ENCODE measurements around the gene PTPMT1.
A peak's percentile ranks its signal among the peaks of the same experiment; 100 is the strongest.

PTPMT1 gene

GRCh38 chr11:47564933-47565339 lies 463 bp upstream of the PTPMT1 start:
- Histone ChIP-seq H3K27ac (ENCODE audit: low read depth, low read length) (peak overlapping the region; percentile 55), H3K9me2 (replicated peaks; ENCODE audit: control insufficient read depth, low read length) (no peaks in the 10 kb centered on the region), H3K27me3 (ENCODE audit: control insufficient read depth, low read length) (no peaks in the 10 kb centered on the region), H3K4me1 (ENCODE audit: control insufficient read depth, low read length) (peaks cover 26% of the 10 kb centered on the region), H3K4me3 (ENCODE audit: low read length) (peak overlapping the region; percentile 99), H3K4me2 (ENCODE audit: low read length) (peak overlapping the region; percentile 90), H3K9me3 (ENCODE audit: control insufficient read depth, insufficient read depth, low read length) (no peaks in the 10 kb centered on the region), H4K20me1 (ENCODE audit: control insufficient read depth, insufficient read depth, low read depth, low read length) (no peaks in the 10 kb centered on the region), H3K36me3 (ENCODE audit: control insufficient read depth, low read length) (peaks cover 19% of the 10 kb centered on the region), H3F3A (ENCODE audit: control insufficient read depth, insufficient read depth) (0 out of 2 replicates have a peak, but pooled peaks cover 3% of the 10 kb centered on the region), H3K79me2 (ENCODE audit: control insufficient read depth, low read length) (peaks cover 56% of the 10 kb centered on the region)
- TF ChIP-seq CTCF (IDR thresholded peaks at IDR 0.05; ENCODE audit: low read depth, low read length, poor library complexity, severe bottlenecking) (no peak), EZH2phosphoT487 (IDR thresholded peaks at IDR 0.05; ENCODE audit: borderline replicate concordance, low read length) (no peak)

GRCh38 chr11:47566149-47566698 lies 825 bp downstream of the PTPMT1 start:
- Histone ChIP-seq H3K9me2 (replicated peaks; ENCODE audit: control insufficient read depth, low read length) (no peaks in the 10 kb centered on the region), H3K9me3 (ENCODE audit: control insufficient read depth, insufficient read depth, low read length) (no peaks in the 10 kb centered on the region), H4K20me1 (ENCODE audit: control insufficient read depth, insufficient read depth, low read depth, low read length) (no peaks in the 10 kb centered on the region), H3K79me2 (ENCODE audit: control insufficient read depth, low read length) (peaks cover 69% of the 10 kb centered on the region), H3K4me2 (ENCODE audit: low read length) (peak overlapping the region; percentile 90), H3K36me3 (ENCODE audit: control insufficient read depth, low read length) (peaks cover 32% of the 10 kb centered on the region), H3K4me1 (ENCODE audit: control insufficient read depth, low read length) (peaks cover 26% of the 10 kb centered on the region), H3K4me3 (ENCODE audit: low read length) (peak overlapping the region; percentile 99), H3K27me3 (ENCODE audit: control insufficient read depth, low read length) (no peaks in the 10 kb centered on the region), H3F3A (ENCODE audit: control insufficient read depth, insufficient read depth) (peaks cover 7% of the 10 kb centered on the region; the same call in 1 of the 2 replicates), H3K27ac (ENCODE audit: low read depth, low read length) (peak overlapping the region; percentile 55)
- no peak for TF ChIP-seq CTCF (IDR thresholded peaks at IDR 0.05; ENCODE audit: low read depth, low read length, poor library complexity, severe bottlenecking)
- no peak for TF ChIP-seq EZH2phosphoT487 (IDR thresholded peaks at IDR 0.05; ENCODE audit: borderline replicate concordance, low read length)

GRCh38 chr11:47569646-47570045 lies 4.2 kb downstream of the PTPMT1 start:
- Histone ChIP-seq H4K20me1 (ENCODE audit: control insufficient read depth, insufficient read depth, low read depth, low read length) (no peaks in the 10 kb centered on the region), H3F3A (ENCODE audit: control insufficient read depth, insufficient read depth) (peaks cover 11% of the 10 kb centered on the region; the same call in 1 of the 2 replicates), H3K27ac (ENCODE audit: low read depth, low read length) (no peak overlapping the region), H3K4me2 (ENCODE audit: low read length) (no peak overlapping the region), H3K4me1 (ENCODE audit: control insufficient read depth, low read length) (peaks cover 16% of the 10 kb centered on the region), H3K27me3 (ENCODE audit: control insufficient read depth, low read length) (no peaks in the 10 kb centered on the region), H3K9me2 (replicated peaks; ENCODE audit: control insufficient read depth, low read length) (no peaks in the 10 kb centered on the region), H3K79me2 (ENCODE audit: control insufficient read depth, low read length) (peaks cover 87% of the 10 kb centered on the region), H3K9me3 (ENCODE audit: control insufficient read depth, insufficient read depth, low read length) (no peaks in the 10 kb centered on the region), H3K4me3 (ENCODE audit: low read length) (no peak overlapping the region), H3K36me3 (ENCODE audit: control insufficient read depth, low read length) (peaks cover 63% of the 10 kb centered on the region)
- TF ChIP-seq CTCF (IDR thresholded peaks at IDR 0.05; ENCODE audit: low read depth, low read length, poor library complexity, severe bottlenecking) (no peak), EZH2phosphoT487 (IDR thresholded peaks at IDR 0.05; ENCODE audit: borderline replicate concordance, low read length) (no peak)

Data from DOHH2 (cell line).